ENCODE data around the gene PLAAT3.
"Not testable (repeated sequence)": the region's sequence is repeated elsewhere in the genome, so short reads cannot be mapped to it uniquely, and the experiment has no call there.

Gene PLAAT3

DNA sequence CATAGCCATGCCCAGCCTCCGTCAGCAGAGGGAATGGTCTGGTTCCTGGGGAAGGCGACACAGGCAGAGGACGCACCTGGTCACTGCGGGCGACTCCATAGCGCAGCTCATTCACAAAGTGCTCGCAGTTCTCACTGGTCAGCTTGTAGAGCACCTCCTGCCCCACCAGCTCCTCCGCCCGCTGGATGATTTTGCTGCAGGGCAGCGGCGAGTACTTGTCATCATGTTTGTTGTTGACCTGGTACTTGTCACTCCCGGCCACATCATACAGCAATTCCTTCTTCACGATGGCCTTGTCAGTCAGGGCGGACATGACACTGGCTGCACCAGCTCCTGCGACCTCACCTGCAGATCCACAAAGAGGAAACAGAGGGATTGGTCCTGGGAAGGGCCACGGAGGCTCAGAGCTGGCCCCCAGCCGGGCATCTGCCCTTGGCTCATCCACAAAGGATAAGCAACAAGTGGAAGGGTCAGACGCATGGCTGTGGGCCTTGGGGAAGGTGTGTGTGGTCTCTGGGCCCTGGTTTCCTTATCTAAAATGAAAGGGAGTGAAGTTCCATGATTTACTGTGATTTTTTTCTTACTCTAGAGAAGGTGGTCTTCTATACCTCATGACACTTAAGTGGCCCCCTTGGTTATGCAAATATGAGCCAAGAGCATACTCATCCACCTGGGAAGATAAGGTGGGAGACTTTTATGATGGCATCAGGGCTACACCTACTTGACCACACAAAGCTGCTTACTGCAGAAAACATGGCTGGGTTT is 24.0 kb downstream of the PLAAT3 start:
- WGBS, 2 experiments: 93 to 95% methylated on average over 18 of the region's 18 CpGs
- Histone ChIP-seq H3K4me1 (ENCODE audit: control insufficient read depth, insufficient read depth, low read length) (no peaks in the 10 kb centered on the region), H3K9me3 (ENCODE audit: control insufficient read depth, low read length) (no peaks in the 10 kb centered on the region)

DNA sequence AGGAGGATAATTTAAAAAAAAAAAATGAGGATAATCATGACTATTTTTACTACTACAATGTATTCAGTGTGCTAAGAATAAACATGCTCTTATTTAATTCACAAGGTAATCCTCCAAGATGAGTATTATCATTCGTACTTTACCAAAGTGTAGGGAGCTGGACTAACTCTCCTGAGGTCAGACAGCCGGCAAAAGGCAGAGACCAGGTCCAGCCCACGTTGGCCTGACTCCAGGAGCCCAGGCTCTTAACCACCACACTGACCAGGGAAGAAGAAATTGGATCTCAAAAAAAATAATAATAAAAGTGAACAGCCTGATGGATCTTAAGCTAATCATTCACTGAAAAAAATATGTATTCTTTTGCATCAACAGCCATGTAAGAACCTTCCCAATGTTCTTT is 25.2 kb downstream of the PLAAT3 start:
- Histone ChIP-seq H3K9me3 (ENCODE audit: control insufficient read depth, low read length) (no peaks in the 10 kb centered on the region), H3K27ac (ENCODE audit: insufficient read depth, low read depth, low read length, poor library complexity, severe bottlenecking) (no peak overlapping the region), H3K4me1 (ENCODE audit: control insufficient read depth, insufficient read depth, low read length) (no peaks in the 10 kb centered on the region), H3K36me3 (ENCODE audit: control insufficient read depth, insufficient read depth, low read length) (no peaks in the 10 kb centered on the region), H3K4me3 (ENCODE audit: insufficient read depth, low read depth, low read length) (no peak overlapping the region), H3K27me3 (ENCODE audit: control insufficient read depth, insufficient read depth, low read length, poor library complexity, severe bottlenecking) (no peaks in the 10 kb centered on the region)
- WGBS, 2 experiments: 89 to 97% methylated on average over 2 to 3 of the region's 3 CpGs

More for the DNA sequence above, 24.0 kb downstream of the PLAAT3 start:
- no peaks in the 10 kb centered on the region for H3K27me3 ChIP-seq (ENCODE audit: control insufficient read depth, insufficient read depth, low read length, poor library complexity, severe bottlenecking)
- H3K27ac ChIP-seq (ENCODE audit: insufficient read depth, low read depth, low read length, poor library complexity, severe bottlenecking): no peak overlapping the region
- H3K4me3 ChIP-seq (ENCODE audit: insufficient read depth, low read depth, low read length): no peak overlapping the region
- H3K36me3 ChIP-seq (ENCODE audit: control insufficient read depth, insufficient read depth, low read length): no peaks in the 10 kb centered on the region

GRCh38 chr11:63586451-63587166 is 27.6 kb downstream of the PLAAT3 start:
- Histone ChIP-seq H3K4me3 (ENCODE audit: insufficient read depth, low read depth, low read length) (no peak overlapping the region), H3K36me3 (ENCODE audit: control insufficient read depth, insufficient read depth, low read length) (no peaks in the 10 kb centered on the region), H3K27ac (ENCODE audit: insufficient read depth, low read depth, low read length, poor library complexity, severe bottlenecking) (no peak overlapping the region), H3K4me1 (ENCODE audit: control insufficient read depth, insufficient read depth, low read length) (peaks cover 2% of the 10 kb centered on the region), H3K27me3 (ENCODE audit: control insufficient read depth, insufficient read depth, low read length, poor library complexity, severe bottlenecking) (no peaks in the 10 kb centered on the region), H3K9me3 (ENCODE audit: control insufficient read depth, low read length) (no peaks in the 10 kb centered on the region)
- 84 to 92% methylated on average over 5 to 6 of the region's 6 CpGs for WGBS, 2 experiments

- H3K27ac ChIP-seq (ENCODE audit: insufficient read depth, low read depth, low read length, poor library complexity, severe bottlenecking): no peak overlapping the region
- H3K4me3 ChIP-seq (ENCODE audit: insufficient read depth, low read depth, low read length): no peak overlapping the region
- H3K36me3 ChIP-seq (ENCODE audit: control insufficient read depth, insufficient read depth, low read length): no peaks in the 10 kb centered on the region
- H3K4me1 ChIP-seq (ENCODE audit: control insufficient read depth, insufficient read depth, low read length): peaks cover 2% of the 10 kb centered on the region
- no peaks in the 10 kb centered on the region for H3K27me3 ChIP-seq (ENCODE audit: control insufficient read depth, insufficient read depth, low read length, poor library complexity, severe bottlenecking)
- no peaks in the 10 kb centered on the region for H3K9me3 ChIP-seq (ENCODE audit: control insufficient read depth, low read length)
Measured at GRCh38 chr11:63583357-63583677, 30.9 kb downstream of the PLAAT3 start.

DNA sequence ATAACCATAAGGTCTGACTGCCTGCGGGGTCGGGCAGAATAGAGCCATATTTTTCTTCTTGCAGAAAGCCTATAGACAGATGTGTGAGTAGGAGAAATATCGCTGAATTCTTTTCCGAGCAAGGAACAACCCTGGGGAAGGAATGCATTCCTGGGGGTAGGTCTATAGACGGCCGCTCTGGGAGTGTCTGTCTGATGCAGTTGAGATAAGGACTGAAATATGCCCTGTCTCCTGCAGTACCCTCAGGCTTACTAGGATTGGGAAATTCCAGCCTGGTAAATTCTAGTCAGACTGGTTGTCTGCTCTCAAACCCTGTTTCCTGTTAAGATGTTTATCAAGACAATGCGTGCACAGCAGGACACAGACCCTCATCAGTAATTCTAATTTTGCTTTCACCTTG is 33.0 kb downstream of the PLAAT3 start:
- H3K27ac ChIP-seq (ENCODE audit: insufficient read depth, low read depth, low read length, poor library complexity, severe bottlenecking); H3K4me1 ChIP-seq (ENCODE audit: control insufficient read depth, insufficient read depth, low read length); H3K36me3 ChIP-seq (ENCODE audit: control insufficient read depth, insufficient read depth, low read length); H3K4me3 ChIP-seq (ENCODE audit: insufficient read depth, low read depth, low read length); H3K27me3 ChIP-seq (ENCODE audit: control insufficient read depth, insufficient read depth, low read length, poor library complexity, severe bottlenecking); H3K9me3 ChIP-seq (ENCODE audit: control insufficient read depth, low read length): not testable (repeated sequence)
- 95 to 96% methylated on average over 7 of the region's 7 CpGs for WGBS, 2 experiments

- H3K27me3 ChIP-seq (ENCODE audit: control insufficient read depth, insufficient read depth, low read length, poor library complexity, severe bottlenecking); H3K36me3 ChIP-seq (ENCODE audit: control insufficient read depth, insufficient read depth, low read length); H3K4me3 ChIP-seq (ENCODE audit: insufficient read depth, low read depth, low read length); H3K27ac ChIP-seq (ENCODE audit: insufficient read depth, low read depth, low read length, poor library complexity, severe bottlenecking); H3K9me3 ChIP-seq (ENCODE audit: control insufficient read depth, low read length); H3K4me1 ChIP-seq (ENCODE audit: control insufficient read depth, insufficient read depth, low read length): not testable (repeated sequence)
- WGBS, 2 experiments: 100% methylated on average over 1 of the region's 3 CpGs
Measured at GRCh38 chr11:63578882-63579281, 35.4 kb downstream of the PLAAT3 start.

GRCh38 chr11:63574856-63575602 is 39.2 kb downstream of the PLAAT3 start:
- Histone ChIP-seq H3K27ac (ENCODE audit: insufficient read depth, low read depth, low read length, poor library complexity, severe bottlenecking) (no peak overlapping the region), H3K4me3 (ENCODE audit: insufficient read depth, low read depth, low read length) (no peak overlapping the region)

GRCh38 chr11:63573881-63574855 is 40.1 kb downstream of the PLAAT3 start:
- Histone ChIP-seq H3K4me3 (ENCODE audit: insufficient read depth, low read depth, low read length) (no peak overlapping the region), H3K27me3 (ENCODE audit: control insufficient read depth, insufficient read depth, low read length, poor library complexity, severe bottlenecking) (no peaks in the 10 kb centered on the region), H3K36me3 (ENCODE audit: control insufficient read depth, insufficient read depth, low read length) (no peaks in the 10 kb centered on the region), H3K27ac (ENCODE audit: insufficient read depth, low read depth, low read length, poor library complexity, severe bottlenecking) (no peak overlapping the region), H3K4me1 (ENCODE audit: control insufficient read depth, insufficient read depth, low read length) (no peaks in the 10 kb centered on the region), H3K9me3 (ENCODE audit: control insufficient read depth, low read length) (no peaks in the 10 kb centered on the region)
- 91 to 92% methylated on average over 15 of the region's 15 CpGs for WGBS, 2 experiments

More at GRCh38 chr11:63574856-63575602, 39.2 kb downstream of the PLAAT3 start:
- Histone ChIP-seq H3K9me3 (ENCODE audit: control insufficient read depth, low read length) (no peaks in the 10 kb centered on the region), H3K36me3 (ENCODE audit: control insufficient read depth, insufficient read depth, low read length) (no peaks in the 10 kb centered on the region), H3K27me3 (ENCODE audit: control insufficient read depth, insufficient read depth, low read length, poor library complexity, severe bottlenecking) (no peaks in the 10 kb centered on the region), H3K4me1 (ENCODE audit: control insufficient read depth, insufficient read depth, low read length) (no peaks in the 10 kb centered on the region)
- 92 to 94% methylated on average over 10 of the region's 10 CpGs for WGBS, 2 experiments

DNA sequence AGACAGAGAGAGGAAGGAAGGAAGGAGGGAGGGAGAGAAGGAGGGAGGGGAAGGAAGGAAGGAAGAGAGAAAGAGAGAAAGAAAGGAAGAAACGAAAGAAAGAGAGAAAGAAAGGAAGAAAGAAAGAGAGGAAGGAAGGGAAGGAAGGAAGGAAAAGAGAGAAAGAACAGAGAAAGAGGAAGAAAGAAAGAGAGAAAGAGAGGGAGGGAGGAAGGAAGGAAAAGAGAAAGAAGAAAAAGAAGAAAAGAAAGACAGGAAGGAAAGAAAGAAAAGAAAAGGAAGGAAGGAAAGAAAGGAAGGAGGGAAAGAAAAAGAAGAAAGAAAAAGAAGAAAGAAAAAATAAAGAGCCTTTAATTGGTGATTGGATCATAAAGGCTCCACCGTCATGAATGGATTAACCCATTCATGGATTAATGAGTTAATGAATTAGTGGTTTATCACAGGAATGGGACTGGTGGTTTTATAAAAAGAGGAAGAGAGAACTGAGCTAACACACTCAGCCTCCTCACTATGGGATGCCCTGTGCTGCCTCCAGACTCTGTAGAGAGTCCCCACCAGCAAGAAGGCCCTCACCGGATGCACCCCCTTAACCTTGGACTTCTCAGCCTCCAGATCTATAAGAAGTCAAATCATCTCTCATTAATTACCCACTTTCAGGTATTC is 42.1 kb downstream of the PLAAT3 start:
- H3K4me1 ChIP-seq (ENCODE audit: control insufficient read depth, insufficient read depth, low read length): no peaks in the 10 kb centered on the region
- no peaks in the 10 kb centered on the region for H3K27me3 ChIP-seq (ENCODE audit: control insufficient read depth, insufficient read depth, low read length, poor library complexity, severe bottlenecking)
- WGBS, 2 experiments: 71 to 72% methylated on average over 3 of the region's 3 CpGs
- H3K4me3 ChIP-seq (ENCODE audit: insufficient read depth, low read depth, low read length): no peak overlapping the region
- H3K36me3 ChIP-seq (ENCODE audit: control insufficient read depth, insufficient read depth, low read length): no peaks in the 10 kb centered on the region
- no peaks in the 10 kb centered on the region for H3K9me3 ChIP-seq (ENCODE audit: control insufficient read depth, low read length)
- H3K27ac ChIP-seq (ENCODE audit: insufficient read depth, low read depth, low read length, poor library complexity, severe bottlenecking): no peak overlapping the region
